Breast epithelium (tissue), 3 donors: ENCODE data around the gene ADAMTS2.

Experiments used
- POLR2A ChIP-seq: fragments of 450-650 bp; IDR thresholded peaks from one replicate; pipeline ENCODE4 v1.6.1; 2016; ENCODE audit warnings: antibody characterized with exemption, mild to moderate bottlenecking, moderate library complexity
- POLR2AphosphoS5 ChIP-seq, 3 donors: sonication (generic); formaldehyde crosslinking; IDR thresholded peaks; one replicate each; pipeline ENCODE4 v1.6.1; 2017; ENCODE audit warnings: antibody characterized with exemption in 3 of 3
- TF ChIP-seq, protein P1 (sequence below), 3 donors: fragments of 450-650 bp; IDR thresholded peaks; one replicate each; pipeline ENCODE4 v1.5.1; 2016 to 2017; ENCODE audit warnings: antibody characterized with exemption in 3 of 3, mild to moderate bottlenecking in 3 of 3, moderate library complexity in 3 of 3

DNA sequence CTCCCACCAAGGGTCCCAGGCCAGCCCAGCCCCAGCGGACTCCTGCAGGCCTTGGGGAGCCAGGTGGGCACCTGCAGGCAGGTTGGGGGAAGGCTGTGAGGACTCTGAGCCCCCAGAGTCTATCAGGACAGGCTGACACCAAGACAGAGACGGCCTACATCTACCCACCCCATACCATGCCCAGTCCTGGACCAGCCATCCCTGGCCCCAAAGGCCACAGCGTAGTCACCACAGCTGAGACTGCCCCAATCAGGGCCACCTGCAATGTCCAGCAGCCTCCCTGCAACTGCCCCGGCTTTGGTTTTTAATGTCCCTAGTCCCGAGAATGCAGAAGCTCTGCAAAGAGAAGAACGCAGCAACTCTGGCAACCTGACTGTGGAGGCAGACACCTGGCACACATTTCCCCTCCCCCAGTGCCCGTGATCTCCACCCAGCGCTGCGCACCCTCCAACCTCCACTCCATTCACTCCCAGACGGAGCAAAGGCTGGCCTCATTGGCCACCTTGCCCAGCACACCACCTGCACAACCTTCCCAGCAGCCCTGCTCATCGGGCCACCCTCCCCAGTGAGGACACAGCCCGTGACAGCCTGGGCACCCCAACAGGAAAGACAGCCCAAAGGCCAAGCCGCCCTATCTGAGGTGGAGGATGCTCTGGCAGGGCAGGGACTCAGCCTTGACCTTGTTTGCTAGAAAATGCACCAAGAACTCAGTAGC lies 14.9 kb downstream of the ADAMTS2 start:
- TF ChIP-seq, protein P1, sequence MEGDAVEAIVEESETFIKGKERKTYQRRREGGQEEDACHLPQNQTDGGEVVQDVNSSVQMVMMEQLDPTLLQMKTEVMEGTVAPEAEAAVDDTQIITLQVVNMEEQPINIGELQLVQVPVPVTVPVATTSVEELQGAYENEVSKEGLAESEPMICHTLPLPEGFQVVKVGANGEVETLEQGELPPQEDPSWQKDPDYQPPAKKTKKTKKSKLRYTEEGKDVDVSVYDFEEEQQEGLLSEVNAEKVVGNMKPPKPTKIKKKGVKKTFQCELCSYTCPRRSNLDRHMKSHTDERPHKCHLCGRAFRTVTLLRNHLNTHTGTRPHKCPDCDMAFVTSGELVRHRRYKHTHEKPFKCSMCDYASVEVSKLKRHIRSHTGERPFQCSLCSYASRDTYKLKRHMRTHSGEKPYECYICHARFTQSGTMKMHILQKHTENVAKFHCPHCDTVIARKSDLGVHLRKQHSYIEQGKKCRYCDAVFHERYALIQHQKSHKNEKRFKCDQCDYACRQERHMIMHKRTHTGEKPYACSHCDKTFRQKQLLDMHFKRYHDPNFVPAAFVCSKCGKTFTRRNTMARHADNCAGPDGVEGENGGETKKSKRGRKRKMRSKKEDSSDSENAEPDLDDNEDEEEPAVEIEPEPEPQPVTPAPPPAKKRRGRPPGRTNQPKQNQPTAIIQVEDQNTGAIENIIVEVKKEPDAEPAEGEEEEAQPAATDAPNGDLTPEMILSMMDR (IDR thresholded peaks at IDR 0.05): no peak
- TF ChIP-seq POLR2A (no peak), POLR2AphosphoS5 (IDR thresholded peaks at IDR 0.05) (no peak)
